Measurements from ENCODE around the gene GDF10.
A peak's percentile ranks its signal among the peaks of the same experiment; 100 is the strongest.

Gene GDF10

GRCh38 chr10:47325303-47326291 lies 25.6 kb downstream of the GDF10 start:
- in situ Hi-C loops (cut with MboI; ENCODE audit: low pct_unique_long_range_greater_than_20kb, low sequenced_read_pairs) = no loop called here
- DNase-seq = no peak

- in situ Hi-C loops (cut with MboI; ENCODE audit: low pct_unique_long_range_greater_than_20kb, low sequenced_read_pairs) = no loop called here
- no peak for DNase-seq
These were observed 26.4 kb downstream of the GDF10 start for GRCh38 chr10:47326306-47326926.

GRCh38 chr10:47326927-47327330 lies 26.9 kb downstream of the GDF10 start:
- in situ Hi-C loops (cut with MboI; ENCODE audit: low pct_unique_long_range_greater_than_20kb, low sequenced_read_pairs) = no loop called here

GRCh38 chr10:47329855-47330254 lies 29.9 kb downstream of the GDF10 start:
- no peak for DNase-seq
- in situ Hi-C loops (cut with MboI; ENCODE audit: low pct_unique_long_range_greater_than_20kb, low sequenced_read_pairs) = no loop called here

More at GRCh38 chr10:47326927-47327330, 26.9 kb downstream of the GDF10 start:
- DNase-seq = no peak

GRCh38 chr10:47330366-47330765 lies 30.4 kb downstream of the GDF10 start:
- in situ Hi-C loops (cut with MboI; ENCODE audit: low pct_unique_long_range_greater_than_20kb, low sequenced_read_pairs) = no loop called here
- no peak for DNase-seq

GRCh38 chr10:47330804-47331203 lies 30.8 kb downstream of the GDF10 start:
- DNase-seq = no peak

GRCh38 chr10:47331491-47331890 lies 31.5 kb downstream of the GDF10 start:
- in situ Hi-C loops (cut with MboI; ENCODE audit: low pct_unique_long_range_greater_than_20kb, low sequenced_read_pairs) = no loop called here
- DNase-seq = no peak

More at GRCh38 chr10:47330804-47331203, 30.8 kb downstream of the GDF10 start:
- in situ Hi-C loops (cut with MboI; ENCODE audit: low pct_unique_long_range_greater_than_20kb, low sequenced_read_pairs) = no loop called here

GRCh38 chr10:47331954-47332353 lies 32.0 kb downstream of the GDF10 start:
- in situ Hi-C loops (cut with MboI; ENCODE audit: low pct_unique_long_range_greater_than_20kb, low sequenced_read_pairs) = no loop called here
- DNase-seq = no peak

- in situ Hi-C loops (cut with MboI; ENCODE audit: low pct_unique_long_range_greater_than_20kb, low sequenced_read_pairs) = no loop called here
- no peak for DNase-seq
These were observed 32.4 kb downstream of the GDF10 start for GRCh38 chr10:47332371-47332770.

GRCh38 chr10:47332946-47333345 lies 32.9 kb downstream of the GDF10 start:
- DNase-seq = no peak
- in situ Hi-C loops (cut with MboI; ENCODE audit: low pct_unique_long_range_greater_than_20kb, low sequenced_read_pairs) = no loop called here

- no peak for DNase-seq
- in situ Hi-C loops (cut with MboI; ENCODE audit: low pct_unique_long_range_greater_than_20kb, low sequenced_read_pairs) = no loop called here
These were observed 33.5 kb downstream of the GDF10 start for GRCh38 chr10:47333532-47333931.

GRCh38 chr10:47334466-47335295 lies 34.7 kb downstream of the GDF10 start:
- in situ Hi-C loops (cut with MboI; ENCODE audit: low pct_unique_long_range_greater_than_20kb, low sequenced_read_pairs) = no loop called here
- no peak for DNase-seq

GRCh38 chr10:47335906-47336305 lies 35.9 kb downstream of the GDF10 start:
- DNase-seq = no peak
- in situ Hi-C loops (cut with MboI; ENCODE audit: low pct_unique_long_range_greater_than_20kb, low sequenced_read_pairs) = no loop called here

GRCh38 chr10:47336387-47337134 lies 36.6 kb downstream of the GDF10 start:
- in situ Hi-C loops (cut with MboI; ENCODE audit: low pct_unique_long_range_greater_than_20kb, low sequenced_read_pairs) = no loop called here
- DNase-seq = peak; percentile 26

- no peak for DNase-seq
- in situ Hi-C loops (cut with MboI; ENCODE audit: low pct_unique_long_range_greater_than_20kb, low sequenced_read_pairs) = no loop called here
These were observed 37.3 kb downstream of the GDF10 start for GRCh38 chr10:47337310-47337709.

- DNase-seq = no peak
- in situ Hi-C loops (cut with MboI; ENCODE audit: low pct_unique_long_range_greater_than_20kb, low sequenced_read_pairs) = no loop called here
These were observed 39.3 kb downstream of the GDF10 start for GRCh38 chr10:47339186-47339735.

- in situ Hi-C loops (cut with MboI; ENCODE audit: low pct_unique_long_range_greater_than_20kb, low sequenced_read_pairs) = no loop called here
- peak; percentile 82 for DNase-seq
These were observed 40.0 kb downstream of the GDF10 start for GRCh38 chr10:47339759-47340607.

Data from KBM-7 (cell line).